CD4-positive, alpha-beta T cell treated with Interleukin-2 at 100 ng/mL for 4 hours (primary cell): ENCODE measurements around the gene NCAPD3.
A peak's percentile ranks its signal among the peaks of the same experiment; 100 is the strongest.

ENCODE experiments used
- DNase-seq: peaks from one replicate; pipeline ENCODE4 v3.0.0-alpha.2; 2020; ENCODE audit warnings: low spot score

Gene NCAPD3

GRCh38 chr11:134158023-134158422, 65.7 kb downstream of the NCAPD3 start:
- no peak for DNase-seq

GRCh38 chr11:134157451-134157850, 66.3 kb downstream of the NCAPD3 start:
- no peak for DNase-seq

- no peak for DNase-seq
Observed at GRCh38 chr11:134155946-134156865, 67.6 kb downstream of the NCAPD3 start.

DNA sequence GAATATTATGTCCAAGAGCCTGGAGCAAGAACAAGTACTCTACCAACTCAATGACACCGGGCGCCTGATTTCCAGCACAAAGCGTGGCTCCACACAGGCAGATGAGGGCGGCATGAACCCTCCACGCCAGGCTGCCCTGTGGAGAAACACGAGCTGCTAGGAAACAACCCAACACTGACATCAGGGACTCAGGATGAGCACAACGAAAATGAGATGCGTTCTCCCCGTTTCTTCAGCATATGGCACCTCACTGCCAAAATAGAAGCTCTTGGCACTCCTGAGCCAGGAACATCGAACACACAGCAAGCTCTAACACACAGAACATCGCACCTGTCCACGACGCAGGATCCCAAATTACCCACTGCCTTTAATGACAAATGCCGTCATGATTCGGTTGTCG, 68.3 kb downstream of the NCAPD3 start:
- no peak for DNase-seq

- no peak for DNase-seq
Observed at GRCh38 chr11:134154441-134154840, 69.3 kb downstream of the NCAPD3 start.

GRCh38 chr11:134153147-134153905, 70.4 kb downstream of the NCAPD3 start:
- no peak for DNase-seq

GRCh38 chr11:134152696-134153095, 71.1 kb downstream of the NCAPD3 start:
- DNase-seq, result no peak

DNA sequence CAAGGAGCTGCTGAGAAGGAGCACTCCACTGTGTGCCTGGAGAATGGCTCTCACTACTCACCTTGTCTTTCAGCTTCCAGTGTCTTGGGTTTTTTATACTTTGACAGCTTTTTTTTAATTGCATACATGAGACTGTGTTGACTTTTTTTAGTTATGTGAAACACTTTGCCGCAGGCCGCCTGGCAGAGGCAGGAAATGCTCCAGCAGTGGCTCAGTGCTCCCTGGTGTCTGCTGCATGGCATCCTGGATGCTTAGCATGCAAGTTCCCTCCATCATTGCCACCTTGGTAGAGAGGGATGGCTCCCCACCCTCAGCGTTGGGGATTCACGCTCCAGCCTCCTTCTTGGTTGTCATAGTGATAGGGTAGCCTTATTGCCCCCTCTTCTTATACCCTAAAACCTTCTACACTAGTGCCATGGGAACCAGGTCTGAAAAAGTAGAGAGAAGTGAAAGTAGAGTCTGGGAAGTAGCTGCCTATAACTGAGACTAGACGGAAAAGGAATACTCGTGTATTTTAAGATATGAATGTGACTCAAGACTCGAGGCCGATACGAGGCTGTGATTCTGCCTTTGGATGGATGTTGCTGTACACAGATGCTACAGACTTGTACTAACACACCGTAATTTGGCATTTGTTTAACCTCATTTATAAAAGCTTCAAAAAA, 72.6 kb downstream of the NCAPD3 start:
- DNase-seq, result no peak

DNA sequence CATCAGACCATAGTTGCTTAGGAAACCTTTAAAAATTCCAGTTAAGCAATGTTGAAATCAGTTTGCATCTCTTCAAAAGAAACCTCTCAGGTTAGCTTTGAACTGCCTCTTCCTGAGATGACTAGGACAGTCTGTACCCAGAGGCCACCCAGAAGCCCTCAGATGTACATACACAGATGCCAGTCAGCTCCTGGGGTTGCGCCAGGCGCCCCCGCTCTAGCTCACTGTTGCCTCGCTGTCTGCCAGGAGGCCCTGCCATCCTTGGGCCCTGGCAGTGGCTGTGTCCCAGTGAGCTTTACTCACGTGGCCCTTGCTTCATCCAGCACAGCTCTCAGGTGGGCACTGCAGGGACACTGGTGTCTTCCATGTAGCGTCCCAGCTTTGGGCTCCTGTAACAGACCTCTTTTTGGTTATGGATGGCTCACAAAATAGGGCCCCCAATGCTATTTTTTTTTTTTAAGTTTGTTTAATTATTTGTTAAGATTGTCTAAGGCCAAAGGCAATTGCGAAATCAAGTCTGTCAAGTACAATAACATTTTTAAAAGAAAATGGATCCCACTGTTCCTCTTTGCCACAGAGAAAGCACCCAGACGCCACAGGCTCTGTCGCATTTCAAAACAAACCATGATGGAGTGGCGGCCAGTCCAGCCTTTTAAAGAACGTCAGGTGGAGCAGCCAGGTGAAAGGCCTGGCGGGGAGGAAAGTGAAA, 73.4 kb downstream of the NCAPD3 start:
- no peak for DNase-seq

DNA sequence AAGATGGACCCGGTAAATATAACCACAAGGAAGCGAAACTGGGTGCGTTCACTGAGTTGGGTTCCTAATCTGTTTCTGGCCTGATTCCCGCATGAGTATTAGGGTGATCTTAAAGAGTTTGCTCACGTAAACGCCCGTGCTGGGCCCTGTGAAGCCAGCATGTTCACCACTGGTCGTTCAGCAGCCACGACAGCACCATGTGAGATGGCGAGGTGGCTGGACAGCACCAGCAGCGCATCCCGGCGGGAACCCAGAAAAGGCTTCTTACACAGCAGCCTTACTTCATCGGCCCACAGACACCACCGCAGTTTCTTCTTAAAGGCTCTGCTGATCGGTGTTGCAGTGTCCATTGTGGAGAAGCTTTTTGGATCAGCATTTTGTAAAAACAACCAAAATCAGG, 74.4 kb downstream of the NCAPD3 start:
- no peak for DNase-seq

DNA sequence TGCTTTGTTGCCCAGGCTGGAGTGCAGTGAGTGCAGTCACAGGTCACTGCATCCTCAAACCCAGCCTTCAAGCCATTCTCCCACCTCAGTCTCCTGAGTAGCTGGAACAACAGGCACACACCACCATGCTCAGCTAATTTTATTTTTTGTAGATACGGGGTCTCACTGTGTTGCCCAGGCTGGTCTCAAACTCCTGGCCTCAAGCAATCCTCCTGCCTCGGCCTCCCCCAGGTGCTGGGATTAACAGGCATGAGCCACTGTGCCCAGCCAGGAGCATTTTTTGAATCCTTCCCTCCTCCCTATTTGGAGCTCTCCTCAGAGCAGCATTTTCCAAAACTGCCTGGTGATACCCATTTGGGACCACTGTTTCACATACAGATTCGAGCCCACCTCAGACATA, 77.2 kb downstream of the NCAPD3 start:
- no peak for DNase-seq

DNA sequence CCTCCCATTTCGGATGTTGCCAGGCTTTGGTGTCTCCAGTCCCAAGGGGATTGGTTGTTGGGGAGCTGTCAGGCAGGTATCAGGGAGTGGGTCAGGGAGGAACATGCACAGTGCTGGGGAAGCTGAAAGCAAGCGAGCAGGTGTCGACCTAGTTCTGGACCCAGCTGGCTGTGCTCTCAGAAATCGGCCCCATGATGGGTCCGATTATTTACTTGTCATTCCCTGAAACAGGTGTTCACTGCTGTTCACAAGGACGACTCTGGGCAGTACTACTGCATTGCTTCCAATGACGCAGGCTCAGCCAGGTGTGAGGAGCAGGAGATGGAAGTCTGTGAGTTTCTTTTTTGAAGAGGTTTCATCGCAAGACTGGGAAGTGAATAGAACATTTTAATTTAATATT, 78.1 kb downstream of the NCAPD3 start:
- no peak for DNase-seq

GRCh38 chr11:134144744-134145143, 79.0 kb downstream of the NCAPD3 start:
- DNase-seq, result no peak

- DNase-seq, result no peak
Observed at GRCh38 chr11:134143801-134144200, 80.0 kb downstream of the NCAPD3 start.

- DNase-seq, result no peak
Observed at GRCh38 chr11:134142536-134142935, 81.2 kb downstream of the NCAPD3 start.

DNA sequence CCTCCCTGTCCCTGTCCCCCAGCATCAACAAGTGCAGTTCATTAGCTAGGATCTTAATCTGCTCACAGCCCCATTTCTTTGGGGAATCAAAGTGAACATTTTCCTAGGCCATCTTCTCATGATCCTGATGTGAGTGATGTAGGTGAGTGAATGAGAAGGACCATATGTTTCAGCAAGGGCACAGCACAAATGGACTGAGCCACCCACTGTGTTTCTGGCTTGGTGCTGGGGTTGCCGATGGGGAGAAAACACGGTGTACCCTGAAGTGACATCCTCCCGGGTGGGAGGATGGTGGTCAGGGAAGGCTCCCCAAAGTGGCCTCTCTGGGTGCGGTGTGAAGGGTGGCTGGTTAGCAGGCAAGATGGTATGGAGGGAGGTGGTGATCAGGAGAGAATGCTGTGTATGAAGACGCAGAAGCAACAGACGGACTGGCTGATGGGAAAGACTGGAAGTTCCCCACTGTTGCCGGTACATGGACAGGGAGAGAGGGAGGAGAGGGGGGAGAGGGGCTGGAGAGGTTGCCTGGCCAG, 82.7 kb downstream of the NCAPD3 start:
- no peak for DNase-seq

DNA sequence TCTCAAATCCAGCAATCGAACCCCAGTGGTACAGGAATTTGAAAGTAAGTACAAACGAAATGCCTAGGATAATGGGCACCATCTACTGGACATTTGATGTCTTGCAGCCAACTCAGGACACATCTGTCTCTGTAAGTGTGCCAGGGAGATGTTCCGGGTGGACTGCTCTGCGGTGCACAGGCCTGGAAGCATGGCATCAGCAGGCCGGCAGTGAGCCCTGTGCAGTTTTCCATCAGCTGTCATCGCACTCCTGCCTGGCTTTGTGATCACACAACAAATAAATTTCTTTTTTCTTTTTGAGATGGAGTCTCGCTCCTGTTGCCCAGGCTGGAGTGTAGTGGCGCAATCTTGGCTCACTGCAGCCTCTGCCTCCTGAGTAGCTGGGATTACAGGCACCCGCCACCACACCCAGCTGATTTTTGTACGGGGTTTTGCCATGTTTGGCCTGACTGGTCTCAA, 83.9 kb downstream of the NCAPD3 start:
- DNase-seq, result peak; percentile 57

GRCh38 chr11:134139303-134139872, 84.4 kb downstream of the NCAPD3 start:
- no peak for DNase-seq

- no peak for DNase-seq
Observed at GRCh38 chr11:134138376-134138775, 85.4 kb downstream of the NCAPD3 start.

GRCh38 chr11:134134167-134134566, 89.6 kb downstream of the NCAPD3 start:
- no peak for DNase-seq

DNA sequence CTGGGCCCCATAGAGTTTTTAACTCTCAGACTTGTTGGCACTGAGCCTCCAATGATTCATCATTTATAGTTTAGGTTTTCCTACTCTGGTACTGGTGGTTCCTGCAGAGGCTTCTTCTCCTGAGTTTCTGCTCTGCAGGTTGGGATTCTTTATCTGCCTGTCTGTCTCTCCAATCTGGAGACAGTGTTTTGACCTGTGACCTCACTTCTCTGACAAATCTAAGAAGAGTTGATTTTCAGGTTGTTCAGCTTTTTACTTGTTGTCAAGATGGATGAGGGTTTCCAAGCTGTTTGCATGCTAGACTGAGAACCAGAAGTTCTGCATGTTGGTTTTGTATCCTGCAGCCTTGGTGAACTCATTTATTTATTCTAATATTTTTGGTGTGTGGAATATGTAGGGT, 91.0 kb downstream of the NCAPD3 start:
- no peak for DNase-seq
